Measurements from ENCODE around the gene MYL5. TPM values are rescaled to one million over a fixed set of nuclear protein-coding genes. Genes with fewer than 3 reads are reported as not detected.

Gene MYL5
- total RNA-seq, 1 experiment from 2014 or later: 17.1 TPM

DNA sequence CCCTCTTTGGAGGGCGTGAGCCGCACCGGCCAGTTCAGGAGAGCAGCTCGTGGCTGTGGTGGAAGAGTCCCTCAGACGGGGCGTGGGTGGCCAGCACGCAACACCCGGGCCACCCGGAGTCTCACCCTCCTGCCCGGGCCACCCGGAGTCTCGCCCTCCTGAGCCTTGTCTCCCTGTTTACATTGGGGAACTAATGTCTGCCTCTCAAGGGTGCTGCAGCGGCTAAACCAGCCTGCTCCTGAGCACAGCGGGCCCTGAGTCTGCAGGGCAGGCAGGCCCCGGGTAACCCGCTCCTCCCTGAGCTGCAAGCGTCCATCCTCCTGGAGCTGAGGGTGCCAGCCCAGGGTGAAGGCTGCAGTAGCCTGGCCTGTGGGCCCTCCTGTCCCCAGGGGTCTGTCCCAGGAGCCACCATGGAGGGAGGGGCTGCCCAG lies 46.0 kb upstream of the MYL5 start:
- H3K36me3 ChIP-seq (ENCODE audit: control insufficient read depth, insufficient read depth, low read length): no peaks in the 10 kb centered on the region
- peaks cover 14% of the 10 kb centered on the region for H3K9me3 Mint-ChIP-seq (ENCODE audit: unreplicated experiment)
- H3K4me1 Mint-ChIP-seq (ENCODE audit: low read depth, unreplicated experiment): no peaks in the 10 kb centered on the region
- TF ChIP-seq, protein P1, sequence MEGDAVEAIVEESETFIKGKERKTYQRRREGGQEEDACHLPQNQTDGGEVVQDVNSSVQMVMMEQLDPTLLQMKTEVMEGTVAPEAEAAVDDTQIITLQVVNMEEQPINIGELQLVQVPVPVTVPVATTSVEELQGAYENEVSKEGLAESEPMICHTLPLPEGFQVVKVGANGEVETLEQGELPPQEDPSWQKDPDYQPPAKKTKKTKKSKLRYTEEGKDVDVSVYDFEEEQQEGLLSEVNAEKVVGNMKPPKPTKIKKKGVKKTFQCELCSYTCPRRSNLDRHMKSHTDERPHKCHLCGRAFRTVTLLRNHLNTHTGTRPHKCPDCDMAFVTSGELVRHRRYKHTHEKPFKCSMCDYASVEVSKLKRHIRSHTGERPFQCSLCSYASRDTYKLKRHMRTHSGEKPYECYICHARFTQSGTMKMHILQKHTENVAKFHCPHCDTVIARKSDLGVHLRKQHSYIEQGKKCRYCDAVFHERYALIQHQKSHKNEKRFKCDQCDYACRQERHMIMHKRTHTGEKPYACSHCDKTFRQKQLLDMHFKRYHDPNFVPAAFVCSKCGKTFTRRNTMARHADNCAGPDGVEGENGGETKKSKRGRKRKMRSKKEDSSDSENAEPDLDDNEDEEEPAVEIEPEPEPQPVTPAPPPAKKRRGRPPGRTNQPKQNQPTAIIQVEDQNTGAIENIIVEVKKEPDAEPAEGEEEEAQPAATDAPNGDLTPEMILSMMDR (IDR thresholded peaks at IDR 0.05; ENCODE audit: insufficient read depth in 1 of 2, low read depth in 1 of 2, low read length in 1 of 2, severe bottlenecking in 1 of 2, unreplicated experiment in 1 of 2): no peak
- H3K27me3 ChIP-seq (replicated peaks; ENCODE audit: control insufficient read depth, insufficient read depth, low read length): no peaks in the 10 kb centered on the region
- DNase-seq: no peak
- POLR2A ChIA-PET: no interaction called here
- H3K27me3 Mint-ChIP-seq (ENCODE audit: insufficient read depth, unreplicated experiment): no peaks in the 10 kb centered on the region
- no peak overlapping the region for H3K27ac Mint-ChIP-seq (ENCODE audit: unreplicated experiment)
- H3K4me3 ChIP-seq (ENCODE audit: low read depth, low read length): no peak overlapping the region
- no peaks in the 10 kb centered on the region for H3K4me1 ChIP-seq
- intact Hi-C loops (cut with micrococcal nuclease; ENCODE audit: unreplicated experiment): no loop called here
- CTCF ChIA-PET: no interaction called here
- no peaks in the 10 kb centered on the region for H3K9me3 ChIP-seq
- H3K36me3 Mint-ChIP-seq (ENCODE audit: insufficient read depth, unreplicated experiment): peaks cover 5% of the 10 kb centered on the region
- H3K4me3 Mint-ChIP-seq (ENCODE audit: unreplicated experiment): no peak overlapping the region
- BruUV-seq (replicated peaks): no TSS peak

DNA sequence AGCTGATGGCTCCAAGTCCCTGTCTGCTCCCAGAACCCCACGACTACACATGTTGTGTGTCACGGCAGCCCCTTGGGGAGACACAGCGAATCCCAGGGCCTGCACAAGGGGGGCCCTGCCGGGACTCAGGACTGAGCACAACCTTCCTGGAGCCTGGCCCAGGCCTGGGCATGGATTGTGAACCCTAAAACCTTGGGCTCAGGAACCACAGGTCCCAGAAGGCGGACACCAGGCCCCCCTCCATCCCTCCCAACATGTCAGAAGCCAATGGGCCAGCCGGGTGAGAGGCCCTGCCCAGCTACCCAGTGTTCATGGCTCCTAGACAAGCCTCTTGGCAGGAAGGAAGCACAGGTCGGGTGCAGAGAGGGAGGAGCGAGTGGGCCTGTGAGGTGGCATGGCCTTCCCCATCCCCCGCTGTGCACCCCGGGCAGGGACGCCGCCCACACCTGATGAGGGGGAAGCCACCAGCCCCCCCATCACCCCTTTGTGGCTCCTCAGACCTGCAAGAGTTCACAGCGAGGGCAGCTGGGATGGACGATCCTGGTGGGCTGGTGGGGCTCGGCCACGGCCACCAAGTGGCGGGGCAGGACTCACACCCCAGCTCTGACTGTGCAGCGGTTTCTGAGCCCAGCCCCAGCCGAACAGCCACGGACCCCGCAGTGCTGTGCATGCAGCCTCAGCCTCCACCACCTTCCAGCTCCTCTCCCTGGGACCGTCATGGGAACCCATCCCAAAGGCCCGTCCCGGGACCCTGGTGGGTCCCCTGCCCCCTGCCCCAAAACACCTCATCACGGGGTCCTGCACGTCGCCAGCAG lies 45.3 kb upstream of the MYL5 start:
- Mint-ChIP-seq H3K27me3 (ENCODE audit: insufficient read depth, unreplicated experiment) (no peaks in the 10 kb centered on the region), H3K27ac (ENCODE audit: unreplicated experiment) (no peak overlapping the region), H3K36me3 (ENCODE audit: insufficient read depth, unreplicated experiment) (peaks cover 5% of the 10 kb centered on the region), H3K9me3 (ENCODE audit: unreplicated experiment) (peaks cover 14% of the 10 kb centered on the region), H3K4me1 (ENCODE audit: low read depth, unreplicated experiment) (no peaks in the 10 kb centered on the region), H3K4me3 (ENCODE audit: unreplicated experiment) (no peak overlapping the region)
- CTCF ChIA-PET: no interaction called here
- H3K9me3 ChIP-seq: no peaks in the 10 kb centered on the region
- BruUV-seq (replicated peaks): no TSS peak
- POLR2A ChIA-PET: no interaction called here
- H3K36me3 ChIP-seq (ENCODE audit: control insufficient read depth, insufficient read depth, low read length): no peaks in the 10 kb centered on the region
- DNase-seq: peak in 1 of 2 experiments; percentile 29
- no peaks in the 10 kb centered on the region for H3K27me3 ChIP-seq (replicated peaks; ENCODE audit: control insufficient read depth, insufficient read depth, low read length)
- intact Hi-C loops (cut with micrococcal nuclease; ENCODE audit: unreplicated experiment): no loop called here
- H3K4me3 ChIP-seq (ENCODE audit: low read depth, low read length): no peak overlapping the region
- H3K4me1 ChIP-seq: no peaks in the 10 kb centered on the region
- TF ChIP-seq, protein P1 (IDR thresholded peaks at IDR 0.05; ENCODE audit: insufficient read depth in 1 of 2, low read depth in 1 of 2, low read length in 1 of 2, severe bottlenecking in 1 of 2, unreplicated experiment in 1 of 2): no peak

DNA sequence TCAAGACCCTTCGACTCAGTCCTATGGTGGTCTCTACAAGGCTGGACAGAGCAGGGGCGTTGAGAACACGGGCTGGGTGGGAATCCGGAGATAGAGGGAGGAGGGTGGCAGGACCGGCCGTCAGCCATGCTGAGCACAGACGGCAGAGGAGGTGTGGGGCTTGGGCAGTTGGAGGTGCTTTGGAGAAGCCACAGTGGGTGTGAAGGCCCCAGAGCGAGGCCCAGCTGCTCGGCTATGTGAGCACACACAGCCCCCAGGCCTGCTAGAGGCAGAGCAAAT lies 44.8 kb upstream of the MYL5 start:
- Mint-ChIP-seq H3K4me3 (ENCODE audit: unreplicated experiment) (no peak overlapping the region), H3K36me3 (ENCODE audit: insufficient read depth, unreplicated experiment) (peaks cover 5% of the 10 kb centered on the region), H3K9me3 (ENCODE audit: unreplicated experiment) (peaks cover 14% of the 10 kb centered on the region), H3K27ac (ENCODE audit: unreplicated experiment) (peak overlapping the region; percentile 73), H3K27me3 (ENCODE audit: insufficient read depth, unreplicated experiment) (no peaks in the 10 kb centered on the region), H3K4me1 (ENCODE audit: low read depth, unreplicated experiment) (no peaks in the 10 kb centered on the region)
- Histone ChIP-seq H3K36me3 (ENCODE audit: control insufficient read depth, insufficient read depth, low read length) (no peaks in the 10 kb centered on the region), H3K27me3 (replicated peaks; ENCODE audit: control insufficient read depth, insufficient read depth, low read length) (no peaks in the 10 kb centered on the region), H3K4me3 (ENCODE audit: low read depth, low read length) (no peak overlapping the region), H3K9me3 (no peaks in the 10 kb centered on the region), H3K4me1 (no peaks in the 10 kb centered on the region)
- TF ChIP-seq, protein P1 (IDR thresholded peaks at IDR 0.05; ENCODE audit: insufficient read depth in 1 of 2, low read depth in 1 of 2, low read length in 1 of 2, severe bottlenecking in 1 of 2, unreplicated experiment in 1 of 2): no peak
- intact Hi-C loops (cut with micrococcal nuclease; ENCODE audit: unreplicated experiment): no loop called here
- ChIA-PET CTCF (no interaction called here), POLR2A (no interaction called here)
- DNase-seq: no peak
- no TSS peak for BruUV-seq (replicated peaks)

Data from Caco-2 (cell line).